Measurements from ENCODE around the gene H2AZ2.
"Not testable (repeated sequence)": the region's sequence is repeated elsewhere in the genome, so short reads cannot be mapped to it uniquely, and the experiment has no call there.

The H2AZ2 gene

GRCh38 chr7:44858161-44858560, 10.3 kb upstream of the H2AZ2 start:
- no peak overlapping the region for H3K4me3 ChIP-seq (ENCODE audit: low read length)
- no peak overlapping the region for H3K9ac ChIP-seq (ENCODE audit: low read length)
- H3K4me1 ChIP-seq (ENCODE audit: control insufficient read depth, insufficient read depth, low read length): no peaks in the 10 kb centered on the region
- no peak overlapping the region for H3K27ac ChIP-seq (ENCODE audit: low read depth, low read length)
- no peaks in the 10 kb centered on the region for H3K36me3 ChIP-seq (ENCODE audit: control insufficient read depth, insufficient read depth, low read length)
- no peaks in the 10 kb centered on the region for H3K27me3 ChIP-seq (ENCODE audit: control insufficient read depth, insufficient read depth, low read length)

- Histone ChIP-seq H3K9ac (ENCODE audit: low read length) (no peak overlapping the region), H3K27me3 (ENCODE audit: control insufficient read depth, insufficient read depth, low read length) (no peaks in the 10 kb centered on the region), H3K4me1 (ENCODE audit: control insufficient read depth, insufficient read depth, low read length) (no peaks in the 10 kb centered on the region), H3K4me3 (ENCODE audit: low read length) (no peak overlapping the region), H3K27ac (ENCODE audit: low read depth, low read length) (no peak overlapping the region), H3K36me3 (ENCODE audit: control insufficient read depth, insufficient read depth, low read length) (no peaks in the 10 kb centered on the region)
Measured at GRCh38 chr7:44854644-44855364, 6.9 kb upstream of the H2AZ2 start.

- Histone ChIP-seq H3K36me3 (ENCODE audit: control insufficient read depth, insufficient read depth, low read length) (no peaks in the 10 kb centered on the region), H3K27ac (ENCODE audit: low read depth, low read length) (no peak overlapping the region), H3K4me1 (ENCODE audit: control insufficient read depth, insufficient read depth, low read length) (peaks cover 5% of the 10 kb centered on the region), H3K4me3 (ENCODE audit: low read length) (no peak overlapping the region), H3K9ac (ENCODE audit: low read length) (no peak overlapping the region), H3K27me3 (ENCODE audit: control insufficient read depth, insufficient read depth, low read length) (no peaks in the 10 kb centered on the region)
Measured at GRCh38 chr7:44853391-44853790, 5.5 kb upstream of the H2AZ2 start.

GRCh38 chr7:44852590-44852989, 4.7 kb upstream of the H2AZ2 start:
- no peaks in the 10 kb centered on the region for H3K27me3 ChIP-seq (ENCODE audit: control insufficient read depth, insufficient read depth, low read length)
- H3K9ac ChIP-seq (ENCODE audit: low read length): no peak overlapping the region
- H3K4me3 ChIP-seq (ENCODE audit: low read length): no peak overlapping the region
- H3K4me1 ChIP-seq (ENCODE audit: control insufficient read depth, insufficient read depth, low read length): peaks cover 5% of the 10 kb centered on the region
- no peaks in the 10 kb centered on the region for H3K36me3 ChIP-seq (ENCODE audit: control insufficient read depth, insufficient read depth, low read length)
- no peak overlapping the region for H3K27ac ChIP-seq (ENCODE audit: low read depth, low read length)

- H3K27me3 ChIP-seq (ENCODE audit: control insufficient read depth, insufficient read depth, low read length): no peaks in the 10 kb centered on the region
- H3K9ac ChIP-seq (ENCODE audit: low read length): no peak overlapping the region
- no peak overlapping the region for H3K27ac ChIP-seq (ENCODE audit: low read depth, low read length)
- H3K4me1 ChIP-seq (ENCODE audit: control insufficient read depth, insufficient read depth, low read length): peaks cover 5% of the 10 kb centered on the region
- no peaks in the 10 kb centered on the region for H3K36me3 ChIP-seq (ENCODE audit: control insufficient read depth, insufficient read depth, low read length)
- H3K4me3 ChIP-seq (ENCODE audit: low read length): no peak overlapping the region
Measured at GRCh38 chr7:44849885-44850544, 2.1 kb upstream of the H2AZ2 start.

- Histone ChIP-seq H3K4me3 (ENCODE audit: low read length) (peak overlapping the region; percentile 98), H3K36me3 (ENCODE audit: control insufficient read depth, insufficient read depth, low read length) (no peaks in the 10 kb centered on the region), H3K4me1 (ENCODE audit: control insufficient read depth, insufficient read depth, low read length) (peaks cover 5% of the 10 kb centered on the region), H3K9ac (ENCODE audit: low read length) (no peak overlapping the region), H3K27me3 (ENCODE audit: control insufficient read depth, insufficient read depth, low read length) (no peaks in the 10 kb centered on the region), H3K27ac (ENCODE audit: low read depth, low read length) (no peak overlapping the region)
Measured at GRCh38 chr7:44849259-44849884, 1.5 kb upstream of the H2AZ2 start.

- Histone ChIP-seq H3K4me1 (ENCODE audit: control insufficient read depth, insufficient read depth, low read length) (peaks cover 8% of the 10 kb centered on the region), H3K27me3 (ENCODE audit: control insufficient read depth, insufficient read depth, low read length) (no peaks in the 10 kb centered on the region), H3K9ac (ENCODE audit: low read length) (peak overlapping the region; percentile 95), H3K36me3 (ENCODE audit: control insufficient read depth, insufficient read depth, low read length) (no peaks in the 10 kb centered on the region), H3K27ac (ENCODE audit: low read depth, low read length) (peak overlapping the region; percentile 93), H3K4me3 (ENCODE audit: low read length) (peak overlapping the region; percentile 71)
Measured at GRCh38 chr7:44847509-44847919, 373 bp downstream of the H2AZ2 start.

- Histone ChIP-seq H3K36me3 (ENCODE audit: control insufficient read depth, insufficient read depth, low read length) (no peaks in the 10 kb centered on the region), H3K4me3 (ENCODE audit: low read length) (peak overlapping the region; percentile 71), H3K27me3 (ENCODE audit: control insufficient read depth, insufficient read depth, low read length) (no peaks in the 10 kb centered on the region), H3K27ac (ENCODE audit: low read depth, low read length) (peak overlapping the region; percentile 93), H3K9ac (ENCODE audit: low read length) (peak overlapping the region; percentile 95), H3K4me1 (ENCODE audit: control insufficient read depth, insufficient read depth, low read length) (peaks cover 10% of the 10 kb centered on the region)
Measured at GRCh38 chr7:44846816-44847508, 925 bp downstream of the H2AZ2 start.

GRCh38 chr7:44846390-44846789, 1.5 kb downstream of the H2AZ2 start:
- H3K9ac ChIP-seq (ENCODE audit: low read length); H3K36me3 ChIP-seq (ENCODE audit: control insufficient read depth, insufficient read depth, low read length); H3K27me3 ChIP-seq (ENCODE audit: control insufficient read depth, insufficient read depth, low read length): not testable (repeated sequence)
- peaks cover 10% of the 10 kb centered on the region for H3K4me1 ChIP-seq (ENCODE audit: control insufficient read depth, insufficient read depth, low read length)
- peak overlapping the region; percentile 71 for H3K4me3 ChIP-seq (ENCODE audit: low read length)
- H3K27ac ChIP-seq (ENCODE audit: low read depth, low read length): peak overlapping the region; percentile 93

- Histone ChIP-seq H3K9ac (ENCODE audit: low read length) (no peak overlapping the region), H3K27me3 (ENCODE audit: control insufficient read depth, insufficient read depth, low read length) (no peaks in the 10 kb centered on the region), H3K4me1 (ENCODE audit: control insufficient read depth, insufficient read depth, low read length) (peaks cover 10% of the 10 kb centered on the region), H3K36me3 (ENCODE audit: control insufficient read depth, insufficient read depth, low read length) (no peaks in the 10 kb centered on the region), H3K27ac (ENCODE audit: low read depth, low read length) (no peak overlapping the region), H3K4me3 (ENCODE audit: low read length) (no peak overlapping the region)
Measured at GRCh38 chr7:44845451-44845850, 2.4 kb downstream of the H2AZ2 start.

GRCh38 chr7:44843440-44843839, 4.4 kb downstream of the H2AZ2 start:
- H3K9ac ChIP-seq (ENCODE audit: low read length); H3K4me3 ChIP-seq (ENCODE audit: low read length); H3K27ac ChIP-seq (ENCODE audit: low read depth, low read length); H3K27me3 ChIP-seq (ENCODE audit: control insufficient read depth, insufficient read depth, low read length); H3K36me3 ChIP-seq (ENCODE audit: control insufficient read depth, insufficient read depth, low read length); H3K4me1 ChIP-seq (ENCODE audit: control insufficient read depth, insufficient read depth, low read length): not testable (repeated sequence)

- not testable (repeated sequence) for H3K27ac ChIP-seq (ENCODE audit: low read depth, low read length); H3K4me3 ChIP-seq (ENCODE audit: low read length); H3K9ac ChIP-seq (ENCODE audit: low read length); H3K27me3 ChIP-seq (ENCODE audit: control insufficient read depth, insufficient read depth, low read length); H3K36me3 ChIP-seq (ENCODE audit: control insufficient read depth, insufficient read depth, low read length); H3K4me1 ChIP-seq (ENCODE audit: control insufficient read depth, insufficient read depth, low read length)
Measured at GRCh38 chr7:44842675-44843074, 5.2 kb downstream of the H2AZ2 start.

All from rectal smooth muscle tissue (tissue), 1 donor.